HG02610 (cell line): ENCODE results near the gene TNNC1.

Source experiments
- ATAC-seq: cut with Tn5 transposase; IDR thresholded peaks from one replicate; pipeline ENCODE4 v1.9.1; 2021; ENCODE audit warnings: mild to moderate bottlenecking, moderate library complexity; ENCODE audit not compliant: unreplicated experiment

TNNC1 gene

GRCh38 chr3:52432691-52433141 is 21.1 kb downstream of the TNNC1 start:
- no peak for ATAC-seq

- ATAC-seq: no peak
These were observed 21.6 kb downstream of the TNNC1 start for GRCh38 chr3:52432225-52432624.

- ATAC-seq: no peak
These were observed 22.2 kb downstream of the TNNC1 start for GRCh38 chr3:52431459-52432223.

GRCh38 chr3:52430416-52430810 is 23.4 kb downstream of the TNNC1 start:
- no peak for ATAC-seq

- no peak for ATAC-seq
These were observed 23.9 kb downstream of the TNNC1 start for GRCh38 chr3:52429779-52430415.

GRCh38 chr3:52429031-52429430 is 24.8 kb downstream of the TNNC1 start:
- no peak for ATAC-seq

- no peak for ATAC-seq
These were observed 25.5 kb downstream of the TNNC1 start for GRCh38 chr3:52428151-52429005.

GRCh38 chr3:52423173-52423572 is 30.7 kb downstream of the TNNC1 start:
- ATAC-seq: no peak

GRCh38 chr3:52422669-52423068 is 31.2 kb downstream of the TNNC1 start:
- no peak for ATAC-seq

GRCh38 chr3:52420388-52420787 is 33.5 kb downstream of the TNNC1 start:
- no peak for ATAC-seq

- no peak for ATAC-seq
These were observed 38.0 kb downstream of the TNNC1 start for GRCh38 chr3:52415800-52416199.

GRCh38 chr3:52408466-52408865 is 45.4 kb downstream of the TNNC1 start:
- ATAC-seq: no peak

- no peak for ATAC-seq
These were observed 46.1 kb downstream of the TNNC1 start for GRCh38 chr3:52407779-52408178.

- ATAC-seq: no peak
These were observed 46.9 kb downstream of the TNNC1 start for GRCh38 chr3:52406791-52407510.

- no peak for ATAC-seq
These were observed 47.6 kb downstream of the TNNC1 start for GRCh38 chr3:52406231-52406661.

GRCh38 chr3:52405601-52406110 is 48.2 kb downstream of the TNNC1 start:
- no peak for ATAC-seq

GRCh38 chr3:52405066-52405465 is 48.8 kb downstream of the TNNC1 start:
- ATAC-seq: no peak

GRCh38 chr3:52404391-52404790 is 49.5 kb downstream of the TNNC1 start:
- ATAC-seq: no peak

GRCh38 chr3:52403955-52404354 is 49.9 kb downstream of the TNNC1 start:
- no peak for ATAC-seq

- no peak for ATAC-seq
These were observed 50.5 kb downstream of the TNNC1 start for GRCh38 chr3:52403271-52403841.
